ENCODE results near the gene PLEKHO1. TPM values are rescaled to one million over a fixed set of nuclear protein-coding genes. Genes with fewer than 3 reads are reported as not detected.
"Not testable (repeated sequence)": the region's sequence is repeated elsewhere in the genome, so short reads cannot be mapped to it uniquely, and the experiment has no call there.

The PLEKHO1 gene
- total and polyA plus RNA-seq, 7 donors, result 37.7 to 119 (median 68.7) TPM

- Histone ChIP-seq H3K9me3 (no peaks in the 10 kb centered on the region), H3K36me3 (ENCODE audit: insufficient read depth in 1 of 2, low read depth in 1 of 2) (no peaks in the 10 kb centered on the region), H3K27me3 (ENCODE audit: insufficient read depth in 3 of 3, low read length in 2 of 3) (no peaks in the 10 kb centered on the region), H3K4me3 (no peak overlapping the region), H3K4me1 (no peaks in the 10 kb centered on the region), H3K27ac (peak overlapping the region; percentile 62)
- ATAC-seq (peak; percentile 82 to 92 (median 90)), DNase-seq (no peak)
- intact Hi-C loops (cut with DNase I), result no loop called here
- no peak for TF ChIP-seq CTCF (IDR thresholded peaks at IDR 0.05)
- 9 to 24% (median 11%) methylated on average over 2 of the region's 2 CpGs for WGBS, 3 donors
Measured at GRCh38 chr1:150192012-150192411, 42.3 kb downstream of the PLEKHO1 start.

- no peaks in the 10 kb centered on the region for H3K36me3 ChIP-seq (ENCODE audit: insufficient read depth in 1 of 2, low read depth in 1 of 2)
- no peak for ATAC-seq
- no peaks in the 10 kb centered on the region for H3K9me3 ChIP-seq
- 87 to 88% (median 88%) methylated on average over 4 of the region's 4 CpGs for WGBS, 3 donors
- intact Hi-C loops (cut with DNase I), result no loop called here
- no peak for DNase-seq
- H3K4me1 ChIP-seq, result no peaks in the 10 kb centered on the region
- no peak for TF ChIP-seq CTCF (IDR thresholded peaks at IDR 0.05)
- no peak overlapping the region for H3K4me3 ChIP-seq
- H3K27me3 ChIP-seq (ENCODE audit: insufficient read depth in 3 of 3, low read length in 2 of 3), result no peaks in the 10 kb centered on the region
- no peak overlapping the region for H3K27ac ChIP-seq
Measured at GRCh38 chr1:150194381-150195031, 44.8 kb downstream of the PLEKHO1 start.

- H3K27ac ChIP-seq, result no peak overlapping the region
- ATAC-seq (no peak), DNase-seq (no peak)
- no peaks in the 10 kb centered on the region for H3K9me3 ChIP-seq
- no peak for TF ChIP-seq CTCF (IDR thresholded peaks at IDR 0.05)
- no peaks in the 10 kb centered on the region for H3K27me3 ChIP-seq (ENCODE audit: insufficient read depth in 3 of 3, low read length in 2 of 3)
- no peak overlapping the region for H3K4me3 ChIP-seq
- no peaks in the 10 kb centered on the region for H3K36me3 ChIP-seq (ENCODE audit: insufficient read depth in 1 of 2, low read depth in 1 of 2)
- intact Hi-C loops (cut with DNase I), result no loop called here
- no peaks in the 10 kb centered on the region for H3K4me1 ChIP-seq
- 75 to 89% (median 83%) methylated on average over 1 of the region's 1 CpG for WGBS, 3 donors
Measured at GRCh38 chr1:150196417-150196816, 46.7 kb downstream of the PLEKHO1 start.

GRCh38 chr1:150207281-150207971 is 57.7 kb downstream of the PLEKHO1 start:
- Histone ChIP-seq H3K27ac (no peak overlapping the region), H3K27me3 (ENCODE audit: insufficient read depth in 3 of 3, low read length in 2 of 3) (no peaks in the 10 kb centered on the region), H3K4me3 (no peak overlapping the region), H3K36me3 (ENCODE audit: insufficient read depth in 1 of 2, low read depth in 1 of 2) (no peaks in the 10 kb centered on the region), H3K4me1 (no peaks in the 10 kb centered on the region), H3K9me3 (no peaks in the 10 kb centered on the region)
- WGBS, 3 donors, result 84 to 91% (median 87%) methylated on average over 7 of the region's 7 CpGs
- intact Hi-C loops (cut with DNase I), result no loop called here
- ATAC-seq (no peak), DNase-seq (no peak)
- no peak for TF ChIP-seq CTCF (IDR thresholded peaks at IDR 0.05)

GRCh38 chr1:150208460-150208859 is 58.7 kb downstream of the PLEKHO1 start:
- H3K36me3 ChIP-seq (ENCODE audit: insufficient read depth in 1 of 2, low read depth in 1 of 2); H3K4me3 ChIP-seq; intact Hi-C loops (cut with DNase I); H3K9me3 ChIP-seq; DNase-seq; ATAC-seq; H3K27ac ChIP-seq; H3K27me3 ChIP-seq (ENCODE audit: insufficient read depth in 3 of 3, low read length in 2 of 3); H3K4me1 ChIP-seq: not testable (repeated sequence)
- 74 to 88% (median 81%) methylated on average over 6 of the region's 6 CpGs for WGBS, 3 donors

Other genes with a start within 250 kb of the PLEKHO1 start
- under 1 TPM; 0.13 to 0.48 (median 0.25) TPM for gene SV2A, start 232.1 kb upstream of the PLEKHO1 start, total RNA-seq
- gene SV2A, start 232.1 kb upstream of the PLEKHO1 start, polyA plus RNA-seq, result under 1 TPM; 0.14 to 0.19 (median 0.14) TPM
- 10 to 100 TPM; 13.0 to 26.9 (median 21.9) TPM for gene SF3B4, start 222.1 kb upstream of the PLEKHO1 start, total RNA-seq
- gene SF3B4, start 222.1 kb upstream of the PLEKHO1 start, polyA plus RNA-seq, result 10 to 100 TPM; 13.9 to 28.9 (median 16.7) TPM
- 1 to 10 TPM; 1.0 to 3.0 (median 1.8) TPM for gene MTMR11, start 213.0 kb upstream of the PLEKHO1 start, total RNA-seq
- 1 to 10 TPM in 1 of 3 donors, under 1 TPM in 2; 0.78 to 1.7 (median 0.80) TPM for gene MTMR11, start 213.0 kb upstream of the PLEKHO1 start, polyA plus RNA-seq
- gene OTUD7B, start 139.2 kb upstream of the PLEKHO1 start, total RNA-seq, result 10 to 100 TPM; 47.4 to 62.0 (median 59.4) TPM
- gene OTUD7B, start 139.2 kb upstream of the PLEKHO1 start, polyA plus RNA-seq, result 10 to 100 TPM in 1 of 3 donors, 1 to 10 TPM in 2; 6.8 to 29.6 (median 9.8) TPM
- 10 to 100 TPM; 18.7 to 25.5 (median 19.2) TPM for gene VPS45, start 82.1 kb upstream of the PLEKHO1 start, total RNA-seq
- 10 to 100 TPM; 13.0 to 36.0 (median 15.0) TPM for gene VPS45, start 82.1 kb upstream of the PLEKHO1 start, polyA plus RNA-seq
- gene ANP32E, start 86.2 kb downstream of the PLEKHO1 start, total RNA-seq, result 10 to 100 TPM; 26.9 to 37.4 (median 31.9) TPM
- gene ANP32E, start 86.2 kb downstream of the PLEKHO1 start, polyA plus RNA-seq, result 10 to 100 TPM; 14.4 to 93.0 (median 23.2) TPM
- under 1 TPM in 2 of 4 donors, not detected in 2; 0.30 to 0.48 TPM for gene CA14, start 107.9 kb downstream of the PLEKHO1 start, total RNA-seq
- under 1 TPM; 0.04 to 0.89 (median 0.61) TPM for gene CA14, start 107.9 kb downstream of the PLEKHO1 start, polyA plus RNA-seq
- gene APH1A, start 119.1 kb downstream of the PLEKHO1 start, total RNA-seq, result 10 to 100 TPM; 33.1 to 69.3 (median 51.1) TPM
- gene APH1A, start 119.1 kb downstream of the PLEKHO1 start, polyA plus RNA-seq, result 10 to 100 TPM; 48.5 to 91.5 (median 69.7) TPM
- 1 to 10 TPM; 4.7 to 7.6 (median 6.1) TPM for gene C1orf54, start 122.9 kb downstream of the PLEKHO1 start, total RNA-seq
- gene C1orf54, start 122.9 kb downstream of the PLEKHO1 start, polyA plus RNA-seq, result 1 to 10 TPM; 6.4 to 7.0 (median 6.8) TPM
- 10 to 100 TPM in 3 of 4 donors, 1 to 10 TPM in 1; 6.2 to 23.4 (median 14.5) TPM for gene CIART, start 132.6 kb downstream of the PLEKHO1 start, total RNA-seq
- gene CIART, start 132.6 kb downstream of the PLEKHO1 start, polyA plus RNA-seq, result 10 to 100 TPM in 2 of 3 donors, 1 to 10 TPM in 1; 1.6 to 11.7 (median 11.6) TPM
- 10 to 100 TPM; 50.1 to 55.0 (median 53.2) TPM for gene MRPS21, start 143.9 kb downstream of the PLEKHO1 start, total RNA-seq
- 10 to 100 TPM; 53.4 to 87.8 (median 55.6) TPM for gene MRPS21, start 143.9 kb downstream of the PLEKHO1 start, polyA plus RNA-seq
- gene PRPF3, start 171.6 kb downstream of the PLEKHO1 start, total RNA-seq, result 10 to 100 TPM; 20.4 to 35.9 (median 22.2) TPM
- gene PRPF3, start 171.6 kb downstream of the PLEKHO1 start, polyA plus RNA-seq, result 10 to 100 TPM; 16.1 to 39.0 (median 24.1) TPM
- gene RPRD2, start 214.2 kb downstream of the PLEKHO1 start, total RNA-seq, result 10 to 100 TPM; 18.5 to 33.7 (median 29.7) TPM
- 10 to 100 TPM in 1 of 3 donors, 1 to 10 TPM in 2; 5.0 to 22.1 (median 8.9) TPM for gene RPRD2, start 214.2 kb downstream of the PLEKHO1 start, polyA plus RNA-seq

Data from psoas muscle (tissue), 8 donors.